GM19099 (cell line): Measurements from ENCODE around the gene THSD4.

Experiments
- POLR2A ChIP-seq: IDR thresholded peaks from 3 replicates; pipeline ENCODE4 v1.6.1; 2011; ENCODE audit warnings: low read depth; ENCODE audit not compliant: insufficient read length; ENCODE audit errors: extremely low read depth

Gene THSD4

DNA sequence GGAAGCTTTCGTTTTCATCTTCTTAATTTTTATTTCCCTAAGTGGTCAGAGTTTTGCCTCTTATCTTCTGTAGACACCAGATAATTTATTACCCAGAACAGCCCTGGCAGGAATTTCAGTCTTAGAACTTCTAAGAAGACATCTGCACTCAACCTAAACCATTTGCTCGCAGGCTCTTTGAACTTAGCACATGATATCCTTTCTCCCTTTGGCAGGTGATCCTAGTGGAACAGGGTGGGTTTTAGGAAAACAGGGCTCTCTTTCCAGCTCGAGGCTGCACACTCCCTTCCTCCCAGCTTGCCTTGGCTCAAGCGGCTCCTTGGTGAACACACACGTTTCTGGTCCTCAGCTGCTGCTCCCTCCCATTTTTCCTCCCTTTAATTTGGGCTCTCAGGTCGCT is 116.5 kb downstream of the THSD4 start:
- TF ChIP-seq POLR2A, result no peak

DNA sequence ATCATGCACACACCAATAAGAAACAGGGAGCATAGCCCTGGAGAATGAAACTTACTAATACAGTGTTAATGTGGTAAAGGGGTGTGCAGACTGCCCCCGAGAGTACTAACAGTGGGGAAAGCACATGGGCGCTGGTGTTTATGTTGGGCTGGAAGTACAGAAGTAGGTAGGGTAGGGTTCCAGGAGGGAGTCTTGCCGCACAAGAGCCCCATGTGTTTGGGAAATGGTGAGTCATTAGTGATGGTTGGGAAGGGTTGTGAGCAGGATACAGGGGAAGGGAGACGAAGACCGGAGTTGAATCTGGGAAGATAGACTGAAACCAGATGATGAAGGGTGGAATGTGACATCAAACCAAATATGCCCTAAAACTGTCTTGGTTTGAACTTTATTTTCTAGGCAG is 117.1 kb downstream of the THSD4 start:
- no peak for TF ChIP-seq POLR2A

DNA sequence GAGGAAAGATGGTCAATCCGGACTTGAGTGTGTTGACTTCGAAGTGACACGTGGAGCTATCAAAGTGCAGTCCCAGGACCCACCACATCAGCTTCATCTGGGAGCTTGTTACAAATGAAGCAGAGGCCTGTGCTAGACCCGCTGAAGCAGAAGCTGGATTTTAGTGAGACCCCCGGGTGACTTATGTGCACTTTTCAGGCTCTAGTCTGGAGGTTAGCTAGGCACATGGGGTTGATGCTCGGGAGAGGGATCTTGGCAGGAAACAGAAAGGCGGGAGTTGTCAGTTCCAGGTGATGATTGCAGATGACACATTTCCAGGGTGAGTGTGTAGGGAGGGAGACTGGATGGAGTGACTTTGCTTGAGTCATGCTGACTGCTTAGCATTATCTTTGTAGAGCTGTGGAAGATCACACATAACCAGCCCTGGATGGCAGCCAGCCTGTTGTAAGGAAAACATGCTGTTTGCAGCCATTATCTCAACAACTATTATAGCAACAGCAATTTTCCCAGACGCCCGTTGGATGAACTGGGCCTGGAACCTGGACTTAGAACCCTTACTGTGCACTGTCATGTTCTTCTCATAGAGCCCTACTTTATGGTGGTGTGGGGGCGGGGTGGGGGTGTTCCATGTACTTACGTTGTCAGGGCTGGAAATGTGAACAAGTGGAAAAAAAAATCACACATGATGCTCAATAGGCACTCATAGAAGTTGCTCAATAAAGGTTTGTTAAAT is 122.4 kb downstream of the THSD4 start:
- TF ChIP-seq POLR2A, result no peak

DNA sequence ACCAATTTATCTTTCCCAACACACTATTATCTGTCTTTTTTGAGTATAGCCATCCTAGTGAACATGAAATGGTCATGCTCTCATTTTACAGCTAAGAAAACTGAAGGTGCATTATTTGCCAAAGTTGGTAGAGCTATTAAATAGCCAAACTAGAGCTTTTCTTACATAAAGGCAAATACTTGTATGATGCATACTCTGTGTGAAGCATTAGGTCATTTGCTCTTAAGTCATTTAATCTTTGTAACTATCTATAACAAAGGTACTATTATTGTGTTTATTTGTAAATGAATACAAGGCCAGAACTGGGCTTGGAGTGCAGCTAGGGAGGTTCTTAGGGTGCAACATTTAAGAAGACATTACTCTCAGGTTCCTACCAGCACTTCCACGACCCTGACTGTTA is 123.7 kb downstream of the THSD4 start:
- no peak for TF ChIP-seq POLR2A

DNA sequence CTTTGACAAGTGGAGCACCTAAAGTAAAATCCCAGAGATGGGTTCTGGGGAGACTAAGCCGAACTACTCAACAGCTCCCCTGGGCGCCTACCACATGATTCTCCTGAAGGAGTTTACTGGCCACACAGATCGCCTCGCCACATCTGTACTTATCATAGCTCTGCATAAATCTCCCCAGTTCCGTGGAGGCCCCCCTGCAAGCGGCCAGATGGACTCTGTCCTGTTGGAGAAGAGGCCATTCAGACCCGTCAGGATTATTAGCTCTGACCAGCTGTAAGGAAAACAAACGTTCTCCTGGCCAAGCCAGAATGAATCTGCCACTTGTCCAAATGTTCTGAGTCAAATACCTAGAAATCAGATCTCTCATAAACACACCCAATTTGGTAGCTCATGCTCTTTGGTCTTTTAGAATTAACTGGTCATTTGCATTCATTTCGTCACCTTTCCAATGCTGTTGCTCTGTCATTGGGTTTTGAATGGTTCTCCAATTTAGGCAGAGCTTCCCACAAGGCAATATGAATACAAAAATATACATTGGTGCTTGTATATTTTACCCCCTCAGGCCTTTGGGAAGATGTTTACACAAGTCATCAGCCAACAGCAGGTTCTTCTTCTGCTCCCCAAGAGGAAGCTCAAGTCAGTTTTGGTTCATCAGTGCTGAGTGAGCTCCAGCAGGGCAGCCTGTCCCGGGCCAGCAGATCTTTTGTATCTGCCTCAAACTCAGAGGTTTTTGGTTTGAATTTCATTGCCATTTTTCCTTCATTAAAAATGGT is 124.5 kb downstream of the THSD4 start:
- TF ChIP-seq POLR2A, result no peak

DNA sequence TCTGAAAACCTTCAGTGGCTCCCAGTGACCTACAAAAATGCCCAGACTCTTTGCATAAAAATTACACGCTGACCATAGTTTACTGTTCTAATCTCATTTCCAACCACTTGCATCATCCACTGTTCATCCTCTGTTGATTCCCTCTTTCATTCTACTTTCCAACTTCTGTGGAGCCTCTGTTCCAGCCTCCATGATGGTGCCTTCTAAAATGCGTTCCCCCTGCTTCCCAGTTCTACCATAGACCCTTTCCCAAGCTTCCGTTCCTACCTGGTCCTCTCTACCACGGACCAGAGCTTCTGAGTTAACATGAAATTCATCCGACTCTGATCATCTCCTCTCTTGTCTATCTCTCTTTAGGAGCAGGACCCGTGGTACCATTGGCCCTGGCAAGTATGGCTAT is 127.0 kb downstream of the THSD4 start:
- TF ChIP-seq POLR2A, result no peak

DNA sequence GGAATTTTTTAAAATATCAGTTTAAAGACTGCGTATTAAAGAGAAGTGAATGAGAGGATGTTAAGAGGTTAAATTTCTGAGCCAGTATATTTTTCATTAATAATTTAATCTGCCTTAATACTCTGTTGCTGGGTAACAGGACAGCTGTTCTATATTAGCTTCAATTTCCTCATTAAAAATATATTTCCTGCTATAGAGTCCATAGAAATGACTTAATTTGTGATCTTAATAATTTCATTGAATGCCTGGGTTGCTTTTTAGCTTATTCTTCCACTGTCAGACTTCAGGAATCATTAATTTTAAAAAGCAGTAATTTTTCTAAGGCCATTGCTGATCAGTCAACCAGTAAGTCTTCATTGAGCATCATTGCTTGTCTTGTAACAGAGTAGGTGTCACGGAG is 129.0 kb downstream of the THSD4 start:
- no peak for TF ChIP-seq POLR2A

DNA sequence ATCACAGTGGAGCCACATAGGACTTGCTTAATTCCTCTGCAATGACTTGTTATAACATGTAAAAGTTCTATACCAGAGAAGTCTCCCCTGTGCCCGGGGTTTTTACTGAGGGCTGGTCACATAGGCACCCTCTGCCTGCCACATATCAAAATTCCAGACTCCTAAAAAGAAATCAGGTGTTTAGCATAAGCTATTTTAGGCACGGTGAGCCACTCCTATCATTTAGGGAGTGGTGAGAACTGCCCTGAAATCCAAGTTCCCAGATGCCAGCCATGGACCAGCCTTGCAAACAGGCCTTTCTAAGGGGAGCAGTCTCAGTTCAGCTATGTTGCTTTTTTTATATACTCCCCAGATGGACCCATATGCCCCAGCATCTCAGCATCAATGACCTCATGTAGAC is 130.3 kb downstream of the THSD4 start:
- TF ChIP-seq POLR2A, result no peak

DNA sequence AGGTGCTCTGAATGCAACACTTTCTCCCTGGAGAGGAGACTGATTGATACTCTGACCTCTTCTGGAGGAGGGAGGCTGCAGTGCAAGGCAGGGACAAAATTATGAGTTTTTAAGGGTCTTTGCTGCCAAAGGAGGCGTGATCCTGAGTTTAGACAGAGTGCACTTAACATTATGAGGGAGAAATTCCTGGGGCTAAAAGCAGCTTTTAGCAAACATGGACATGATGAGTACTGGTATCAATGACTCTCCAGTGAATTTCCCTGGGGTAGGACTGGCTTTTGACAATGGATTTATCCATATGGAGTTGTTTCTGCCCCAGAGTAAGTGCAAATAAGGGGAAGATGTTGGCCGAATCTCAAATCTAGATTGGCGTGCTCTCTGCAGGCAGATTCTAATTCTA is 133.1 kb downstream of the THSD4 start:
- TF ChIP-seq POLR2A, result no peak

DNA sequence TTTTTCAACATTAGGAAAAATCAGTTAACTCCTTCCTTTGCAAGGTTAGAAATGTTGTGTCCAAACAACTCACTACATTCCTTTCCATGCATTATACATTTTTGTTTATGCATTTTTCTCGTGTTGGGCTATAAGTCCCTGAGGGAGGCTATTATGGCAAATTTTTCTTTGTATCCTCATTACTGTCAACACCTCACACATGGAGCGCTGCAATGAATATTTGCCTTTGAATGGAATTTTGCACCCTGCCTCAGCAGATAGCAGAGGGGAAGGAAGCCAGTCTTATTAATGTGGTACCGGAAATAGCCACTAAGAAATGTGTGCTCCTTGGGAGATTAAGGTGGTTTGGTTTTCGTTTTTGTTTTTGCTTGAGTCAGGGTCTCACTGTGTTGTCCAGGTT is 134.7 kb downstream of the THSD4 start:
- no peak for TF ChIP-seq POLR2A

DNA sequence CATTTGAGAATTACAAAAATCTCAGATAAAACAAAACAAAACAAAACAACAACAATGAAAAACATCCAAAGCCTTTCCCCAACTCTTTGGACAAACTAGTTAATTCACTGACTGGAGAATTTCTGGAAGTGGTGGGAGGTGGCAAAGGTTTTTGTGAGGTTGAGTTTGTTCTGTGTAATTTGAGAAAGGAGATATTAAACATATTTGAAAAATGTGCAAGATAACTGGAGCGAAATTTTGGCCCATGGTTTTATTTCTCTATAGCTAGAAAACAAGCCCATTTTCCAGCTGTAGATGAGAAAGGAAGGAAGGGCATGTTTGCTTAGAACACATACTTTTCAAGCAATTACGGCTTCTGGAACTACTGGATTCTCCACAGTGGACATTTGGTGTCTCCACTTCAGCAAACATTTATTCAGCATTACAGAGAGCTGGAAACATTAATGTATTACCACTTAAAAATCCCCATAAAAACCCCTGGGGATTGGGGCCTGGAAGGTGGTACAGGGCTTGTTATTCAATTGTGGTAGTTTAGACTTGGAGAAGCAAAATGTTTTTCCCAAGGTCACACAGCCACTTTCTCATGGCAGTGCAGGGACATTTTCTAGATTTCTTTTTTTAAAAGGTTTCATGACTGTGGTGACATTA is 135.8 kb downstream of the THSD4 start:
- no peak for TF ChIP-seq POLR2A

DNA sequence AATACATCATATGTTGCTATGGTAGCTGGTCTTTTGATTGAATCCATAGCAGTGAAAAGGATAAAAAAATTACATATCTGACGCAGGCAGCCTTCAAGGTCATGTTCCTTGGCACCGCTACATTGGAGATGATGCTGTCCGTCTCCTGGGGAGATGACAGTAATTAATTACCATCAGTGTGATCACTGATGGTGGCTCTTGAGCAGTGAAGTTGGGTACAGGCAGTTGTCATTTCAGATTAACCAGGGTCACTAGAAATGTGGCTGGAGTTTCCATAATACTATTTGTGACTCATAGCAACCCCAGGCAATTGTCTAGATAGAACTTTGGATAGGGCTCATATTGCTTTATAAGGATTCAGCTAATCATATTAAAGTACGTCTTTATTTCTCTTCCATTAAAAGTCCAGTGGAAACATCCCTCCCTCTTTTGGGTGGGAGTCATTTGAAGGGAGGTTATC is 136.3 kb downstream of the THSD4 start:
- no peak for TF ChIP-seq POLR2A

DNA sequence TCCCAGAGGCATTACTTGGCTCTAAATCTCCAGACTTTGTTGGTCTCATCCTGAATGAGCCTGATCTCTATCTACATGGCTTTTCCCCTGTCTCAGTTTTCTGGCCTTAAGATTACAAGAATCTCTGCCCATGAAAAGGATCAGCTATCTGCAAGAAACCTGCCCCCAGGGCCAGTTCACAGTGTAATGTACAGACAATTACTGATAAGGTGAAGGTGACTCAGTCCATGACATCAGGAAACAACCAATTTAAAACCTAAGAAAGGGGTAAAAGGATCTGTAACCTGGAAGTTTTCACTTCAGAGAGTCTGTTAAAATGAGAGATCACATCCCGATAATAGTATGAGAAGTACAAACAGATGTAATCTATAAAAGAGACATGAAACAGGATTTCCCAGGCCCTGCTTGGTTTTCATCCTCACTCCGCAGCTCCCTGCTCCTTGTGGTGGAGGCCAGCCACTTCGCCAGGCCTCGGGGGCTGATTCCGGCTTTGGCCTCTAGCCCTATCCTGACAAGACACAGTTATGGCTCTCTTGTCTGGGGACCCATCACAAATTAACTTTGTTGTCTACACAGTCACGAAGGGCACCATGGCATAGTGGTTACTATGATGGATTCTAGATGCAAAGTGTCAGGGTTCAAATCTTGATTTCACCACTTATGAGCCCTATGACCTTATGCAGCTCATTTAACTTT is 136.9 kb downstream of the THSD4 start:
- TF ChIP-seq POLR2A, result no peak

DNA sequence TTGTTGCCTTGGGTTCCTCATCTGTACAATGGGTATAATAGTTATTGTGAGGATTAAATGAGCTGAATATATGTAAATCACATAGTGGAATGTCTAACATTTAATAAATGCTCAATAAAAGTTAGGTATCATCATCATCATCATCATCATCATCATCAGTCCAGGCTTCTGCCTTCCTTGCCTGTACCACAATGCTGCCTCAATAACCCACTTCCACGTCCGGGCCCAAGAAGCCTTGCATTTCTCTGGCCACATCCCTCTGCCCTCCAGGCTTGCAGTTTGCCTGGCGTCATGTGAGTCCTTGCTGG is 137.4 kb downstream of the THSD4 start:
- no peak for TF ChIP-seq POLR2A

DNA sequence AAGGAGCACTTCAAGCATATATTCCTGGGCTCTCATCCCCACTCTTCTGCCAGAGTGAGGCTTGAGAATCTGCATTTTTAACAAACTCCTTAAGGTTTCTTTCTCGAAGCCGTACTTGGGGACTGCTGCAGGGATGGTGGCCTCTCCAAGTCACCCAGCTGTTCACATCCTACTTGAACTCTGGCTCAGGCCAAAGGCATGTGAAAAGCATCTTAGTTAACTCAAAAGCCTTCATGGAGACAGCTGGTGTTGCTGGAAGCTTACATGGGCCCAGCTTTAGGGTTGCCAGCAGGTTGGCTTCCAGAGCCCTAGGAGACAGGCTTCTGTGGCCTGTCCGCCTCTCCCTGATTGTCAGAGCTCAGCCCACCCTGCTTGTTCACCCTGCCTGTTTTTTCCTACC is 139.2 kb downstream of the THSD4 start:
- TF ChIP-seq POLR2A, result no peak

DNA sequence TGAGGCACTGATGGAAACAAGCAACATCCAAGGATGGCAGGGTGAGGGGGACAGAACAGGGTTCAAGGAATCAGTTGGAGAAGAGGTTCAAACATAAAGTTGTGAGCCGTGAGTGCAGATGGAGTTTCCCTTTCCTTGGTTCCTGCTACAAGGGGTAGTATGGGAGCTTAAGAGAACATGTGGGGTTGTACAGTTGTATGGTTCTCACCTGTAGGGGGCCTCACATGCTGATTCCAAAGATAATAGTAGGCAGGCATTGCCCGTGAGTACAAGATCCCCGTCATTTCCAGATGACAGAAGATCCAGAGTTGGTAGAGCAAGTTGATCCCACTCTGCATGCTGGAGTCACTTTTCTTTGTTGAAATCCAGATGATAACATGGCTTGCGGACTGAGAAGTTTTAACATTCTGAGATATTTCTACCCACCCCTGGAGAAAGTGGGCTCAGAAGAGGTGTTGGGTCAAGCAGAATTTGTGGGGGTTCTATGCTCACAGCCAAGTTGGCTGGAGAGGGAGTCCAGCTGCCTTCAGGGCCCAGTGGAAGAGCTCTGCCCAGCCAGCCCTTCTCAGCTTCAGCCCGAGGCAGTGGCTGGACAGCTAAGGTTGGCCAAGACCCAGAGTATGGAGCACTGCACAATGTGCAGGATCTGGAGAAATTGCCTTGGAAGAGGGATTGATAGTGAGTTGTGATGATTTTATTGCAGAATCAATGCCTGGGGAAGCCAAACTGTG is 141.8 kb downstream of the THSD4 start:
- TF ChIP-seq POLR2A, result no peak

DNA sequence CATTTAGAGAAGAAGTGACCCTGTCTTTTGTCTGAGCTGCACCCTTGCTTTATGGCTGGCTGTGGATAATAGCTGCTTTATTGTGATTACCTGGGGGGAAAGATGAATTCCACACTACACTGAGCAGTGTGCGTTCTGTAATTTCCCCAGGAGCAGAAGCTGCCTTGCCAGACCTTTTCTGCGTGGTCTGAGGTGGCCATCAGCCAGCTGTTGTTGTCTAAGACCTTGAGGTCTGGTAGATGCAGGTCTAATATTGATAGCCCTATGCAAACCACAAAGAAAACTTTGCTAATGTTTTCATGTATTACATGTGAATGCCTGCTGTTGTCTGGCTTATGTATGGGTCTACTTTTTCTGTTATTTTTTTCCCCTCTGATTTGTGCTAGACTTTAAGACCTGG is 144.6 kb downstream of the THSD4 start:
- TF ChIP-seq POLR2A, result no peak
